ENCODE measurements around the gene IREB2.
"Not testable (repeated sequence)": the region's sequence is repeated elsewhere in the genome, so short reads cannot be mapped to it uniquely, and the experiment has no call there.

Gene IREB2

GRCh38 chr15:78508272-78508671, 70.3 kb downstream of the IREB2 start:
- no peak overlapping the region for H3K27ac ChIP-seq (ENCODE audit: insufficient read depth, low read length, poor library complexity, severe bottlenecking)
- H3K36me3 ChIP-seq (ENCODE audit: control insufficient read depth, insufficient read depth, low read length) = no peaks in the 10 kb centered on the region
- no peak overlapping the region for H3K4me3 ChIP-seq (ENCODE audit: insufficient read depth, low read depth, low read length, poor library complexity, severe bottlenecking)
- no peak for DNase-seq
- H3K9me3 ChIP-seq (ENCODE audit: control insufficient read depth, low read length) = no peaks in the 10 kb centered on the region
- H3K27me3 ChIP-seq (replicated peaks; ENCODE audit: control insufficient read depth, insufficient read depth, low read length, poor library complexity, severe bottlenecking) = no peaks in the 10 kb centered on the region
- H3K4me1 ChIP-seq (ENCODE audit: control insufficient read depth, insufficient read depth, low read length, poor library complexity, severe bottlenecking) = peaks cover 6% of the 10 kb centered on the region

- no peak for DNase-seq
- H3K4me1 ChIP-seq (ENCODE audit: control insufficient read depth, insufficient read depth, low read length, poor library complexity, severe bottlenecking) = peaks cover 6% of the 10 kb centered on the region
- H3K27me3 ChIP-seq (replicated peaks; ENCODE audit: control insufficient read depth, insufficient read depth, low read length, poor library complexity, severe bottlenecking) = no peaks in the 10 kb centered on the region
- H3K4me3 ChIP-seq (ENCODE audit: insufficient read depth, low read depth, low read length, poor library complexity, severe bottlenecking) = no peak overlapping the region
- H3K27ac ChIP-seq (ENCODE audit: insufficient read depth, low read length, poor library complexity, severe bottlenecking) = no peak overlapping the region
- H3K36me3 ChIP-seq (ENCODE audit: control insufficient read depth, insufficient read depth, low read length) = no peaks in the 10 kb centered on the region
- H3K9me3 ChIP-seq (ENCODE audit: control insufficient read depth, low read length) = no peaks in the 10 kb centered on the region
Observed at GRCh38 chr15:78509726-78510312, 71.8 kb downstream of the IREB2 start.

GRCh38 chr15:78520035-78520434, 82.0 kb downstream of the IREB2 start:
- not testable (repeated sequence) for H3K4me1 ChIP-seq (ENCODE audit: control insufficient read depth, insufficient read depth, low read length, poor library complexity, severe bottlenecking); H3K27ac ChIP-seq (ENCODE audit: insufficient read depth, low read length, poor library complexity, severe bottlenecking); H3K9me3 ChIP-seq (ENCODE audit: control insufficient read depth, low read length); H3K27me3 ChIP-seq (replicated peaks; ENCODE audit: control insufficient read depth, insufficient read depth, low read length, poor library complexity, severe bottlenecking); DNase-seq; H3K4me3 ChIP-seq (ENCODE audit: insufficient read depth, low read depth, low read length, poor library complexity, severe bottlenecking); H3K36me3 ChIP-seq (ENCODE audit: control insufficient read depth, insufficient read depth, low read length)

- Histone ChIP-seq H3K36me3 (ENCODE audit: control insufficient read depth, insufficient read depth, low read length) (no peaks in the 10 kb centered on the region), H3K9me3 (ENCODE audit: control insufficient read depth, low read length) (no peaks in the 10 kb centered on the region), H3K4me1 (ENCODE audit: control insufficient read depth, insufficient read depth, low read length, poor library complexity, severe bottlenecking) (no peaks in the 10 kb centered on the region), H3K27ac (ENCODE audit: insufficient read depth, low read length, poor library complexity, severe bottlenecking) (no peak overlapping the region), H3K4me3 (ENCODE audit: insufficient read depth, low read depth, low read length, poor library complexity, severe bottlenecking) (no peak overlapping the region), H3K27me3 (replicated peaks; ENCODE audit: control insufficient read depth, insufficient read depth, low read length, poor library complexity, severe bottlenecking) (no peaks in the 10 kb centered on the region)
- DNase-seq = no peak
Observed at GRCh38 chr15:78524230-78524629, 86.2 kb downstream of the IREB2 start.

- H3K36me3 ChIP-seq (ENCODE audit: control insufficient read depth, insufficient read depth, low read length) = no peaks in the 10 kb centered on the region
- no peaks in the 10 kb centered on the region for H3K27me3 ChIP-seq (replicated peaks; ENCODE audit: control insufficient read depth, insufficient read depth, low read length, poor library complexity, severe bottlenecking)
- no peaks in the 10 kb centered on the region for H3K4me1 ChIP-seq (ENCODE audit: control insufficient read depth, insufficient read depth, low read length, poor library complexity, severe bottlenecking)
- no peaks in the 10 kb centered on the region for H3K9me3 ChIP-seq (ENCODE audit: control insufficient read depth, low read length)
- no peak overlapping the region for H3K27ac ChIP-seq (ENCODE audit: insufficient read depth, low read length, poor library complexity, severe bottlenecking)
- no peak overlapping the region for H3K4me3 ChIP-seq (ENCODE audit: insufficient read depth, low read depth, low read length, poor library complexity, severe bottlenecking)
- no peak for DNase-seq
Observed at GRCh38 chr15:78527325-78527724, 89.3 kb downstream of the IREB2 start.

GRCh38 chr15:78533331-78533730, 95.3 kb downstream of the IREB2 start:
- Histone ChIP-seq H3K36me3 (ENCODE audit: control insufficient read depth, insufficient read depth, low read length) (no peaks in the 10 kb centered on the region), H3K9me3 (ENCODE audit: control insufficient read depth, low read length) (no peaks in the 10 kb centered on the region), H3K27ac (ENCODE audit: insufficient read depth, low read length, poor library complexity, severe bottlenecking) (no peak overlapping the region), H3K4me3 (ENCODE audit: insufficient read depth, low read depth, low read length, poor library complexity, severe bottlenecking) (no peak overlapping the region), H3K27me3 (replicated peaks; ENCODE audit: control insufficient read depth, insufficient read depth, low read length, poor library complexity, severe bottlenecking) (no peaks in the 10 kb centered on the region), H3K4me1 (ENCODE audit: control insufficient read depth, insufficient read depth, low read length, poor library complexity, severe bottlenecking) (no peaks in the 10 kb centered on the region)
- no peak for DNase-seq

GRCh38 chr15:78536134-78536533, 98.1 kb downstream of the IREB2 start:
- DNase-seq = no peak
- Histone ChIP-seq H3K27me3 (replicated peaks; ENCODE audit: control insufficient read depth, insufficient read depth, low read length, poor library complexity, severe bottlenecking) (no peaks in the 10 kb centered on the region), H3K27ac (ENCODE audit: insufficient read depth, low read length, poor library complexity, severe bottlenecking) (no peak overlapping the region), H3K4me1 (ENCODE audit: control insufficient read depth, insufficient read depth, low read length, poor library complexity, severe bottlenecking) (no peaks in the 10 kb centered on the region), H3K4me3 (ENCODE audit: insufficient read depth, low read depth, low read length, poor library complexity, severe bottlenecking) (no peak overlapping the region), H3K9me3 (ENCODE audit: control insufficient read depth, low read length) (no peaks in the 10 kb centered on the region), H3K36me3 (ENCODE audit: control insufficient read depth, insufficient read depth, low read length) (no peaks in the 10 kb centered on the region)

GRCh38 chr15:78537266-78537905, 99.4 kb downstream of the IREB2 start:
- peaks cover 2% of the 10 kb centered on the region for H3K36me3 ChIP-seq (ENCODE audit: control insufficient read depth, insufficient read depth, low read length)

GRCh38 chr15:78538358-78538757, 100.3 kb downstream of the IREB2 start:
- Histone ChIP-seq H3K4me3 (ENCODE audit: insufficient read depth, low read depth, low read length, poor library complexity, severe bottlenecking) (no peak overlapping the region), H3K36me3 (ENCODE audit: control insufficient read depth, insufficient read depth, low read length) (peaks cover 8% of the 10 kb centered on the region), H3K27ac (ENCODE audit: insufficient read depth, low read length, poor library complexity, severe bottlenecking) (no peak overlapping the region), H3K9me3 (ENCODE audit: control insufficient read depth, low read length) (no peaks in the 10 kb centered on the region), H3K4me1 (ENCODE audit: control insufficient read depth, insufficient read depth, low read length, poor library complexity, severe bottlenecking) (peaks cover 5% of the 10 kb centered on the region), H3K27me3 (replicated peaks; ENCODE audit: control insufficient read depth, insufficient read depth, low read length, poor library complexity, severe bottlenecking) (no peaks in the 10 kb centered on the region)
- DNase-seq = no peak

More at GRCh38 chr15:78537266-78537905, 99.4 kb downstream of the IREB2 start:
- Histone ChIP-seq H3K9me3 (ENCODE audit: control insufficient read depth, low read length) (no peaks in the 10 kb centered on the region), H3K4me3 (ENCODE audit: insufficient read depth, low read depth, low read length, poor library complexity, severe bottlenecking) (no peak overlapping the region), H3K4me1 (ENCODE audit: control insufficient read depth, insufficient read depth, low read length, poor library complexity, severe bottlenecking) (peaks cover 5% of the 10 kb centered on the region), H3K27me3 (replicated peaks; ENCODE audit: control insufficient read depth, insufficient read depth, low read length, poor library complexity, severe bottlenecking) (no peaks in the 10 kb centered on the region), H3K27ac (ENCODE audit: insufficient read depth, low read length, poor library complexity, severe bottlenecking) (no peak overlapping the region)
- no peak for DNase-seq

- H3K27me3 ChIP-seq (replicated peaks; ENCODE audit: control insufficient read depth, insufficient read depth, low read length, poor library complexity, severe bottlenecking); H3K9me3 ChIP-seq (ENCODE audit: control insufficient read depth, low read length); DNase-seq; H3K4me1 ChIP-seq (ENCODE audit: control insufficient read depth, insufficient read depth, low read length, poor library complexity, severe bottlenecking): not testable (repeated sequence)
- Histone ChIP-seq H3K36me3 (ENCODE audit: control insufficient read depth, insufficient read depth, low read length) (peaks cover 14% of the 10 kb centered on the region), H3K4me3 (ENCODE audit: insufficient read depth, low read depth, low read length, poor library complexity, severe bottlenecking) (peak overlapping the region; percentile 95), H3K27ac (ENCODE audit: insufficient read depth, low read length, poor library complexity, severe bottlenecking) (peak overlapping the region; percentile 99)
Observed at GRCh38 chr15:78539464-78540140, 101.6 kb downstream of the IREB2 start.
